Inflammatory macrophage treated with lipopolysaccharide for 4 hours (primary cell): ENCODE results near the gene MINDY2.

Source experiments
- DNase-seq: peaks from one replicate; pipeline ENCODE4 v3.0.0-alpha.2; 2020

Gene MINDY2, protein sequence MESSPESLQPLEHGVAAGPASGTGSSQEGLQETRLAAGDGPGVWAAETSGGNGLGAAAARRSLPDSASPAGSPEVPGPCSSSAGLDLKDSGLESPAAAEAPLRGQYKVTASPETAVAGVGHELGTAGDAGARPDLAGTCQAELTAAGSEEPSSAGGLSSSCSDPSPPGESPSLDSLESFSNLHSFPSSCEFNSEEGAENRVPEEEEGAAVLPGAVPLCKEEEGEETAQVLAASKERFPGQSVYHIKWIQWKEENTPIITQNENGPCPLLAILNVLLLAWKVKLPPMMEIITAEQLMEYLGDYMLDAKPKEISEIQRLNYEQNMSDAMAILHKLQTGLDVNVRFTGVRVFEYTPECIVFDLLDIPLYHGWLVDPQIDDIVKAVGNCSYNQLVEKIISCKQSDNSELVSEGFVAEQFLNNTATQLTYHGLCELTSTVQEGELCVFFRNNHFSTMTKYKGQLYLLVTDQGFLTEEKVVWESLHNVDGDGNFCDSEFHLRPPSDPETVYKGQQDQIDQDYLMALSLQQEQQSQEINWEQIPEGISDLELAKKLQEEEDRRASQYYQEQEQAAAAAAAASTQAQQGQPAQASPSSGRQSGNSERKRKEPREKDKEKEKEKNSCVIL

DNA sequence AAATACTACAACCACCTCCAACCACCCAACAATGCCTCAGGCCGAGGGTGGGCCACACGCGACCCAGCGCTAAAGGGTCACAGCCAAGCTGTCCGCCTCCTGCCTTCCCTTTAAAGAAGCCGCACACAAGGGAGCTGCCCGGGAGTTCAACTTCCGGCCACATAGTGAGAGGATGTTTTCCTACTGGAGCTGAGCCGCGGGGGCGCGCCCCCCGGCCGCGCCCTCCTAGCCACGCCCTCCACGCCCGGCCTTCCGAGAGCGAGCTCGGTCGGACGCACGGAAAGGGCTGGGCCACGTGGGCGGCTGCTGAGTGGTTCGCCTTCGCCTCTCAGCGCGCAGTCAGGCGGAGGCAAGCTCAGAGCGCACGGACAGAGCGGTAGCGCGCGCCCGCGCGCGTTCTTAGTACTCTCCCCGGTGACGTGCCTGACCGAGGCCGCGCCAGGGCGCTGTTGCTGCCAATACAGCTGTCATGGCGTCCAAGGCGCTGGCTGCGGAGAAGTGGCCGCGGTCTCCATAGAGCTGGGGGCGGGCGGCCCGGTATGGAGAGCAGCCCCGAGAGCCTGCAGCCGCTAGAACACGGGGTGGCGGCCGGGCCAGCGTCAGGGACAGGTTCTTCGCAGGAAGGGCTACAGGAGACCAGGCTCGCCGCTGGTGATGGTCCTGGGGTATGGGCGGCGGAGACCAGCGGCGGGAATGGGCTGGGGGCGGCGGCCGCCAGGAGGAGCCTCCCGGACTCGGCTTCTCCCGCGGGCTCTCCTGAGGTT, at the start of gene MINDY2:
Gene MINDY2 (plus strand): TSS at position 446 of the 764 bp plus-strand sequence. CDS start 94 bp downstream, at position 540.
- peak; percentile 100 for DNase-seq

DNA sequence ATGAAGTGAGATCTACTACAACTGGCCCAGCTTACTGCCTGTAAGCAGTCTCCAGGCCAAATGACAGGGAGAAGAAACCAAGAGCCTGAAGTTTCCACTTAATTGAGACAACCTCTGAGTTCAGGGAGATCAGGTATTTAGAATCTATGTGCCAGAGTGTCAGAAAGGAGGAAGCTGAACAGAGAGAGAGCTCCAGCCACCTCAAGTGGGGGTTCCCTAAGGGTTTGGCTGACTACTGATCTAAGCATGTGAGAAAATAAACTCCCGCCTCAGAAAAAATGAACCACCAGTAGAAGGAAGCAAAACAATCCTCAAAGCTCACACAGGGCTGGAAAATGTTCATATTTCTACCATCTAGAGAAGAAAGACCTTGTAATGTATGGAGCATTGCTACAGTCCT, 46.6 kb upstream of the MINDY2 start:
- peak; percentile 50 for DNase-seq

GRCh38 chr15:58726867-58727266, 44.2 kb upstream of the MINDY2 start:
- DNase-seq = no peak

DNA sequence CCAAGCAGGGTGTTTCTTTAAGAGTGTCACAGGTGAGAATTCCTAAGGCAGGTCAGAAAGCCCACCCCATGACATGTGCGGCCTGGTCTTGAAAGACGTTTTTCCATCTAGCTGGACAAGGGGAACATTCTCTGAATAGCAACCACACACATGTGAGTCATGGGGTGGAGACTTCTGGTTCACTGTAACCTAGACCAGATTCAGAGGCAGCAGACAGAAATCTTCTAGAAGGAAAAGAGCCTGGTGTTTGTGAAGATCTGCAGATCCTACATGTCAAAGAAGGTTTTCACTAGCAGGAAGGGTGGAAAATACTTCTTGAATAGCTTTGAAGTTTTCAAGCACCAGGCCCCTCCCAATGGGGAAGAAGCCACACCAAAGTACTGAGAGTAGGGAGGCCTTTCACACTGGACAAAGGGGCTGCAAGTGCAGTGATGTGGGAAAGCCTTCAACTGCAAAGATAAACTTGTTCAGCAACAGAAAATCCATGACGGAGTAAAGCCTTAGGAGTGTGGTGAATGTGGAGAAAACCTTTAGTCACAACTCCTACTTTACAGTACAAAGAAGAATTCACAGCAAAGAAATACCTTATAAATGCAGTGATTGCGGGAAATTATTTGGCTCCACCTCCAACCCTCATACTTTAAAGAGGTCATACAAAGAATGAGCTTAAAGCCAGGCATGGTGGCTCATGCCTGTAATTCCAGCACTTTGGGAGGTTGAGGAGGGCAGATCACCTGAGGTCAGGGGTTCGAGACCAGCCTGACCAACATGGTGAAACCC, 39.2 kb upstream of the MINDY2 start:
- DNase-seq = peak; percentile 76

DNA sequence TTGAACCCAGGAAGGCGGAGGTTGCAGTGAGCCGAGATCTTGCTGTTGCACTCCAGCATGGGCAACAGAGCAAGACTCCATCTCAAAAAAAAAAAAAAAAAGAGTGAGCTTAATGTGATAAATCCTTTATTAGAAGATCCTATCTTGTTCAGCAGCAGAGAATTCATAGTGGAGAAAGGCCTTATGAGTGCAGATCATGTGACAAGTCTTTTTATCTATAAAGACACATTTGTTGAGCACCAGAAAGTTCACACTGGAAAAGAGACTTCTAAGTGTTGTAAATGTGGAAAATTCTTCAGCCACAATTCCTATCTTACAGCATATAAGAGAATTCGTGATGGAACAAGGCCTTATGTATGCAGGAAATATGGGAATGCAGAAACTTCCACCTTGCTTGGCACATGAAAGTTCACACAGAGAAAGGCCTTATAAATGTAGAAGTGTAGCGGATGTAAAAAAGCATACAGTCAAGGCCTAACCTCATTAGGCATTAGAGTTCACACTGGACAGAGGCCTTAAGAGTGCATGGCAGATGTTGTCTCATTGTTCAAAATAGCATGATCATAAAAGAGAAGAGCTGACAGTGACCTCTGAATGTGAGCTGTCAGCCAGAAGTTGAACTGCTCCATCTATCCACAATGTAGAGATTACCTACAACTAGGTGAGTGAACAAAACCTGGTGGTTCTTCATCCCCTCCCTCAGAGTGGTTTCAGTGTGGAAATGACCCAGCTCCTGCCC, 38.3 kb upstream of the MINDY2 start:
- DNase-seq = no peak

GRCh38 chr15:58734859-58735258, 36.2 kb upstream of the MINDY2 start:
- no peak for DNase-seq

GRCh38 chr15:58736018-58736643, 35.0 kb upstream of the MINDY2 start:
- no peak for DNase-seq

- no peak for DNase-seq
These were observed 33.8 kb upstream of the MINDY2 start for GRCh38 chr15:58737298-58737697.

GRCh38 chr15:58738046-58738707, 32.9 kb upstream of the MINDY2 start:
- DNase-seq = peak; percentile 90

DNA sequence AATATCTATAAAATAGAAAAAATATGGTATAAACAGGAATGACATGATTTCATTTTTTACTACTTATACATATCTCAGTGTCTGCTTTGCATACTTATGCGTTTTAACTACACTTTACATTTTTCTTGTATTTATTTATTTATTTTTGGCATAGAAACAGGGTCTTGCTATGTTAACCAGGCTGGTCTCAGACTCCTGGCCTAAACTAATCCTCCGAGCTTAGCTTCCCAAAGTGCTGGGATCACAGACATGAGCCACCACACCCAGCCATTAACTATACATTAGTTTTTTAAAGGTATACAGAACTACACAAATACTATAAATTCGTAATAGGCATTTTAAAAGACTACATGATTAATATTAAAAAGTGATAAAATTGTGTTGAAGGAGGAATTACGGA, 30.7 kb upstream of the MINDY2 start:
- no peak for DNase-seq

- DNase-seq = peak; percentile 39
These were observed 30.1 kb upstream of the MINDY2 start for GRCh38 chr15:58741032-58741431.

DNA sequence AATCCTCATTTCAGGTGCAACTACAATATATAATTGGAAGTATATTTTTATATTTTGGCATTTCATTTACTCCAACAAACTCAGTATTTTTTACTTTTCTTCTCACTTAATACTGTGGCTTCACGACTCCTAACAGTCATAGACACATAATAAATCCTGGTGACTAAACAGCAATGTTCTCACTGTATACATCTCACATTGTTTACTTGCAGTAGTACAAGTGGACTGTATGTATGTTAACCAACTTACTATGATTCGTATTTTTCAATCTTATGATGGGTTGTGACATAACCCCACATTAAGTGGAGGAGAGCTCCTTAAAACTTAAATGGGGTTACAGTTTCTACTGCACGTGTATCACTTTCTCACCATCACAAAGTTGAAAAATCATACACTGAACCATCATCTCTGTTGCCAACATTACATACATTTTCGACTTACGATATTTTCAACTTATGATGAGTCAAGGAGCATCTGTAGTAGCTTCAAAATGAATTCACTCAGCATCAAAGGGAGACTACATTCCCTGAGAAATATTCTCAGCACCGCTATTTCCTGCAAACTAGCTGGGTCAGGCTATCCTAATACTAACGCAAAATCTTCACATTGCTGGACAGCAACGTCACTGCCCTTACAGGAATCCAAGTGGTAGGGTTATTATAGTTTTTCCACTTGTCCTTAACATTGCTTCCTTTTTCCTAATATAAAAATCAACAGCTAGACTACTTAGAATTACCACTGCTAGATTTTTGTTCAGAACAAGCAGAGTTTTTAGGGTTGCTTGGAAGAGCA, 28.9 kb upstream of the MINDY2 start:
- DNase-seq = no peak

GRCh38 chr15:58742819-58743502, 28.1 kb upstream of the MINDY2 start:
- no peak for DNase-seq

GRCh38 chr15:58746174-58746573, 24.9 kb upstream of the MINDY2 start:
- DNase-seq = no peak

- DNase-seq = peak; percentile 26
These were observed 22.9 kb upstream of the MINDY2 start for GRCh38 chr15:58748040-58748851.

DNA sequence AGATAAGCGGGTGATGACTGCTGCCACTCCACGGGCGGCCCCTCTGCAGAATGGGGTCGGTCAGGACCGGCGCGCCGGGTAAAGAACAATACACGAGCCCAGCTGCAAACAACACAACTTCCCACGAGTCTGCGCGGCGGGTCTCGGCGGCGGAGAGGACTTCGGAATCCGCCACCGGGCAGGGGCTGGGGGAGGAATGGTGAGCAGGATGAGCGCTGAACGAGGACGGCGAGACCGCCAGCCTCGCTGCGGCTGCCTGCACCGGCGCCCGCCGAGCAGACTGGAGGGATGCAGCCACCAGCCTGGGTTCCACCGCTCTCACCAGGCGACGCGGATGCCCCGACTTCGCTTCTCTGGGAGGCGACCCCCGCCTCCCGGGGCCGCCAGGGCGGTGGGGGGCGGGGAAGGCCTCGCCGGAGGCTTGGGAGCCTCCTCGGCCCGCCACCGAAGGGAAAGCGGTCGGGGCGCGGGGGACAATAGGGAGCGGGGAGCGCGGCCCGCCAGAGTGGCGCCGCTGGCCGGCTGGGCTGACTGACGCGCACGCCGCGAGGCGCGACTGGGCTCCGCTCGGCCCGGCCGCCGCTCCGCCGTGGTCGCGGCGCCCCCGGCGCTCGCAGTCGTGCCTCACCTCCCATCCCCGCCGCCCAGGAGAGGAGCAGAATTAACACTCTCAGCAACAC, 22.1 kb upstream of the MINDY2 start:
- peak; percentile 32 for DNase-seq

DNA sequence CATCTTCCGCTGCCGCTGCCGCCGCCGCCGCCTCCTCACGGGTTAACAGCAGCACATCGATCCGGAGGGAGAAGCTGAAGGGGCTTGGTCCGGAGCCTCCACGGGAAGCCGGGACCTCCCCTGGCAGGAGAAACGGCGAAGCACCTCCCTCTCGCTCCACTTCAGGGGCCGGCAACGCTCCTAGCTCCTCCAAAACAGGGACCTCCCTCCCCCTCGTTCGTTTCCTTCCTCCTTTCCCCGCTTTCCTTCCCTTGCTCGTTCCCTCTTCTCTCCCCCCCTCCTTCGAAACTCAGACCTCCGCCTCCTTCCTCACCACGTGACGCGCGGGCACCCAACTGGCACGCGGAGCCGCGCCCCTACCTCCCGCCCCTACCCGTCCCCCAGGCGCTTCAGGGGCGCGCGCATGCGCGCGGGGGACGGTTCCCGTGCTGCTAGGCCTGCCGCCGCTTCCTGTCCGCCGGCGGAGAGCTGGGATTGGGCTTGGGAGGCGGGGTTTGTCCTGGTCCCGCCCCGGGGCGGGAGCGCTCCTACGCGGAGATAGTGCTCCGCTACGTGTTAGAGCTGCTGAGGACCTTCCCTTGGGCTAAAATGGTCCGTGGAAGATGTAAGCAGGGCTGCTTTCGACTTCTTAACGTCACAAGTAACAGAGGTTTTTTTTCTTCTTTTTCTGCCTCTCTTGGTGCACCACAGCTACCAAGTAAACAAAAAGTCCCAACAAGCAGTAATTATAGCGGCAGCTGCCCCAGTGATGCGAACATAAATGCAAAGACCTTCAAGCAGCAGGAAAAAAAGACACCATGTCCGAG, 21.4 kb upstream of the MINDY2 start, which contains the start of gene ADAM10:
Gene ADAM10 (minus strand): TSS at position 176 of the 806 bp plus-strand sequence. CDS start 173 bp downstream, at position 3.
- DNase-seq = peak; percentile 100
